Tibial nerve (tissue), 4 donors: ENCODE measurements around the gene COL1A2.

ENCODE experiments used
- EP300 ChIP-seq, 2 donors: sonication (generic); formaldehyde crosslinking; IDR thresholded peaks; one replicate each; pipeline ENCODE4 v1.6.1; 2017; ENCODE audit warnings: antibody characterized with exemption in 2 of 2, mild to moderate bottlenecking in 1 of 2
- POLR2A ChIP-seq, 2 donors: fragments of 450-650 bp; IDR thresholded peaks; one replicate each; pipeline ENCODE4 v1.6.1; 2017; ENCODE audit warnings: antibody characterized with exemption in 2 of 2, mild to moderate bottlenecking in 2 of 2, moderate library complexity in 2 of 2
- TF ChIP-seq, protein P1 (sequence below), 5 experiments: fragments of 200-600 bp in 3 of 5; fragments of 450-650 bp in 2 of 5; sonication (generic) in 3 of 5; IDR thresholded peaks; one replicate each; pipeline ENCODE4 v1.5.1; 2016 to 2019; ENCODE audit warnings: antibody characterized with exemption in 5 of 5, mild to moderate bottlenecking in 3 of 5, moderate library complexity in 2 of 5

DNA sequence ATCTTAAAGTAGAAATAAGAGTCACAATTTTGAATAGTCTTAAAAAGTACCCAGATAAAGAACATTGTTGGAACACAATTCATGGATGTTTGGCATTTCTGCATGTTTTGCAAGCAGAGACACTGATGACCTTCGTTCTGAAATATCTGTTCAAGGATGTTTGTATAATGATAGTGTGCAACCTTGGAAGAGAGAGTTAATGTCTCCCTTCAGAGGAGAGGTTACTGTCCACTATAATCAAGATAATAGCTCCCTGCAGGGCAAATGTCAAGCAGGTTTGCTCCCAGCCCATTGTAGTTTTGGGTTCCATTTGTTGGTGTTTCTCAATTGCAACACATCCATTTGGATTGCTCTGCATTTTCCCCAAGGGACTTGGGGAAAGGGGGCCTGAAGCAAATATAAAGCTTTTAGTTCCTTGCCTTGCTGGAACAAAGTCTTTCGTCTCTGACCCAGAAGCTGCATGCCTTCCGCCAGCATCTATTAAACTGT is 45.2 kb downstream of the COL1A2 start:
- TF ChIP-seq POLR2A (IDR thresholded peaks at IDR 0.05): no peak
- TF ChIP-seq, protein P1, sequence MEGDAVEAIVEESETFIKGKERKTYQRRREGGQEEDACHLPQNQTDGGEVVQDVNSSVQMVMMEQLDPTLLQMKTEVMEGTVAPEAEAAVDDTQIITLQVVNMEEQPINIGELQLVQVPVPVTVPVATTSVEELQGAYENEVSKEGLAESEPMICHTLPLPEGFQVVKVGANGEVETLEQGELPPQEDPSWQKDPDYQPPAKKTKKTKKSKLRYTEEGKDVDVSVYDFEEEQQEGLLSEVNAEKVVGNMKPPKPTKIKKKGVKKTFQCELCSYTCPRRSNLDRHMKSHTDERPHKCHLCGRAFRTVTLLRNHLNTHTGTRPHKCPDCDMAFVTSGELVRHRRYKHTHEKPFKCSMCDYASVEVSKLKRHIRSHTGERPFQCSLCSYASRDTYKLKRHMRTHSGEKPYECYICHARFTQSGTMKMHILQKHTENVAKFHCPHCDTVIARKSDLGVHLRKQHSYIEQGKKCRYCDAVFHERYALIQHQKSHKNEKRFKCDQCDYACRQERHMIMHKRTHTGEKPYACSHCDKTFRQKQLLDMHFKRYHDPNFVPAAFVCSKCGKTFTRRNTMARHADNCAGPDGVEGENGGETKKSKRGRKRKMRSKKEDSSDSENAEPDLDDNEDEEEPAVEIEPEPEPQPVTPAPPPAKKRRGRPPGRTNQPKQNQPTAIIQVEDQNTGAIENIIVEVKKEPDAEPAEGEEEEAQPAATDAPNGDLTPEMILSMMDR (IDR thresholded peaks at IDR 0.05): no peak
- no peak for TF ChIP-seq EP300 (IDR thresholded peaks at IDR 0.05)
